K562 (cell line): ENCODE measurements around the gene LRRC39. TPM values are rescaled to one million over a fixed set of nuclear protein-coding genes. Genes with fewer than 3 reads are reported as not detected.
A peak's percentile ranks its signal among the peaks of the same experiment; 100 is the strongest.

ENCODE experiments used
- ARID3A ChIP-seq: IDR thresholded peaks from 2 replicates; pipeline ENCODE4 v1.6.1; 2012; ENCODE audit warnings: low read depth, low read length, improper control_type of control experiment, borderline replicate concordance
- ARID3B ChIP-seq: fragments of 250-450 bp; sonication (Bioruptor Pico); IDR thresholded peaks from 2 replicates; pipeline ENCODE4 v1.4.0; 2020; ENCODE audit warnings: borderline replicate concordance
- HDAC8 ChIP-seq: fragments of 450-650 bp; IDR thresholded peaks from 2 replicates; pipeline ENCODE4 v1.6.1; 2016; ENCODE audit warnings: mild to moderate bottlenecking, missing genetic modification characterization, moderate library complexity, missing compliant biosample characterization
- HMG20B ChIP-seq: fragments of 250-450 bp; sonication (Bioruptor Pico); IDR thresholded peaks from 2 replicates; pipeline ENCODE4 v1.5.0; 2021; ENCODE audit warnings: mild to moderate bottlenecking
- MLX ChIP-seq, 2 experiments: fragments of 450-650 bp in 1 of 2; sonication (generic) in 1 of 2; formaldehyde crosslinking; conservative IDR thresholded peaks; 2 replicates each; pipeline versions ENCODE4 v1.4.0 to v1.8.1; 2020 to 2022; ENCODE audit warnings: mild to moderate bottlenecking in 1 of 2, missing genetic modification reagents in 1 of 2
- NCOA1 ChIP-seq: fragments of 450-650 bp; IDR thresholded peaks from 2 replicates; pipeline ENCODE4 v1.6.1; 2016; ENCODE audit warnings: low read depth
- RERE ChIP-seq: sonication (generic); formaldehyde crosslinking; IDR thresholded peaks from 2 replicates; pipeline ENCODE4 v1.8.0; 2023; ENCODE audit warnings: missing genetic modification reagents, mild to moderate bottlenecking, borderline replicate concordance
- RHOXF2B ChIP-seq: fragments of 250-450 bp; sonication (Bioruptor Pico); conservative IDR thresholded peaks from 2 replicates; pipeline ENCODE4 v1.5.1; 2021
- SP1 ChIP-seq: sonication (generic); formaldehyde crosslinking; IDR thresholded peaks from 2 replicates; pipeline ENCODE4 v1.8.1; 2022; ENCODE audit warnings: mild to moderate bottlenecking, missing genetic modification reagents
- SP2 ChIP-seq: IDR thresholded peaks from 2 replicates; pipeline ENCODE4 v1.6.1; 2011; ENCODE audit warnings: mild to moderate bottlenecking, low read depth, low read length, moderate library complexity; ENCODE audit not compliant: poor library complexity, severe bottlenecking; ENCODE audit errors: extremely low read depth
- ZNF174 ChIP-seq: fragments of 250-450 bp; sonication (Bioruptor Pico); IDR thresholded peaks from 2 replicates; pipeline ENCODE4 v1.4.0; 2020; ENCODE audit warnings: mild to moderate bottlenecking
- ZNF444 ChIP-seq: fragments of 250-450 bp; sonication (Bioruptor Pico); IDR thresholded peaks from 2 replicates; pipeline ENCODE4 v1.4.0; 2020; ENCODE audit warnings: mild to moderate bottlenecking, moderate library complexity
- ZNF507 ChIP-seq: conservative IDR thresholded peaks from 2 replicates; pipeline ENCODE4 v1.6.1; 2017; ENCODE audit warnings: missing genetic modification characterization, missing compliant biosample characterization
- ZNF699 ChIP-seq: fragments of 250-450 bp; sonication (Bioruptor Pico); IDR thresholded peaks from 2 replicates; pipeline ENCODE4 v1.8.0; 2021; ENCODE audit warnings: mild to moderate bottlenecking, moderate library complexity; ENCODE audit not compliant: insufficient replicate concordance
- ZNF717 ChIP-seq: fragments of 250-450 bp; sonication (Bioruptor Pico); IDR thresholded peaks from 2 replicates; pipeline ENCODE4 v1.5.0; 2021
- polyA plus RNA-seq, 8 experiments: library from polyadenylated mRNA; depleted of rRNA in 4 of 8; stranded (reverse) in 5 of 8; unstranded in 3 of 8; fragments of >200 nt; fragmentation: Nextera tagmentation in 2 of 8; fragmentation: Illumina TruSeq in 1 of 8; extraction: Ambion mirVana in 2 of 8; extraction: Trizol in 1 of 8; gene quantifications; 2 replicates each; pipeline versions ENCODE4 v1.2.1 to v1.2.3, GENCODE V29; 2011 to 2014; ENCODE audit warnings: inconsistent platforms in 1 of 8, missing spikeins in 1 of 8
- total RNA-seq, 7 experiments: library from RNA; depleted of rRNA in 6 of 7; stranded (reverse); fragments of >200 nt in 6 of 7; fragmentation: Illumina TruSeq in 2 of 7; extraction: Trizol in 2 of 7; gene quantifications; 2 replicates each; pipeline versions ENCODE4 v1.2.1 to v1.2.3, GENCODE V29; 2011 to 2021; ENCODE audit warnings: low replicate concordance in 1 of 7
- TF ChIP-seq, protein P1 (sequence below): fragments of 250-450 bp; sonication (Bioruptor Pico); IDR thresholded peaks from 2 replicates; pipeline ENCODE4 v1.5.0; 2021

LRRC39 gene
- total and polyA plus RNA-seq, 9 of the 15 experiments (the other 6 are each of a cell fraction or from before 2014, with no cell fraction given) = 1.00 to 3.1 (median 1.3) TPM

GRCh38 chr1:100132566-100133477 lies 45.2 kb downstream of the LRRC39 start, which contains the start of the genes SASS6 and TRMT13 (continued):
- TF ChIP-seq, protein P1, sequence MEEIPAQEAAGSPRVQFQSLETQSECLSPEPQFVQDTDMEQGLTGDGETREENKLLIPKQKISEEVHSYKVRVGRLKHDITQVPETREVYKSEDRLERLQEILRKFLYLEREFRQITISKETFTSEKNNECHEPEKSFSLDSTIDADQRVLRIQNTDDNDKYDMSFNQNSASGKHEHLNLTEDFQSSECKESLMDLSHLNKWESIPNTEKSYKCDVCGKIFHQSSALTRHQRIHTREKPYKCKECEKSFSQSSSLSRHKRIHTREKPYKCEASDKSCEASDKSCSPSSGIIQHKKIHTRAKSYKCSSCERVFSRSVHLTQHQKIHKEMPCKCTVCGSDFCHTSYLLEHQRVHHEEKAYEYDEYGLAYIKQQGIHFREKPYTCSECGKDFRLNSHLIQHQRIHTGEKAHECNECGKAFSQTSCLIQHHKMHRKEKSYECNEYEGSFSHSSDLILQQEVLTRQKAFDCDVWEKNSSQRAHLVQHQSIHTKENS (CRISPR knock-in tag) = no peak
- TF ChIP-seq SP1 (CRISPR knock-in tag) (peak; percentile 80), RERE (CRISPR knock-in tag) (no peak), ARID3A (no peak), HMG20B (CRISPR knock-in tag) (no peak), ARID3B (CRISPR knock-in tag) (no peak), RHOXF2B (CRISPR knock-in tag) (no peak), NCOA1 (peak; percentile 60), MLX (CRISPR knock-in tag; conservative IDR thresholded peaks at IDR 0.05) (no peak), ZNF699 (CRISPR knock-in tag) (no peak), SP2 (no peak), ZNF174 (no peak), ZNF444 (no peak), ZNF717 (CRISPR knock-in tag) (no peak), ZNF507 (tag) (no peak), HDAC8 (tag) (no peak; the same call in 1 of the 2 replicates)
